ENCODE results near the gene CATSPER3. TPM values are rescaled to one million over a fixed set of nuclear protein-coding genes. Genes with fewer than 3 reads are reported as not detected.

CATSPER3 gene
- total and polyA plus RNA-seq, 2 experiments from 2014 or later = 0.11 to 0.14 TPM

DNA sequence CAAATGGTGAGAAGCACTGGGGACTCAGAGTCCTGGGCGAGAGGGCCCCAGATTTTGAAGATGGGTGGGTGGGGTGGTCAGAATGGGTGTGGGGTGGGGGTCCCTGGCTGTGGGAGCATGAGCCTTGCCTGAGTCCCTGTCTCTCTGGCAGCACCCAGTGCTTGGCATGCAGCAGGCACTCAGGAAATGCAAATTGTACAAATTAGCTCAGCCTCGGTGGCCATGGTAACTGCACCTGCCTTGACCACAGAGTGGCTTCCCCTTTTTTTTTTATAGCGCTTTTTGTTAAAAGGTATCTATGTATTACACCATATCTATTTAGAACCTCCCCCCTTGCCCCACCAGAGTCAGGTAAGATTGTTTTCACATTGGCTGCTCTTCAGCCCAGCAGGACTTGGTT is 85.6 kb downstream of the CATSPER3 start:
- no peaks in the 10 kb centered on the region for H3K79me2 ChIP-seq (ENCODE audit: insufficient read depth)
- in situ Hi-C loops (cut with MboI) = no loop called here
- peaks cover 85% of the 10 kb centered on the region for H3K27me3 ChIP-seq (replicated peaks; ENCODE audit: insufficient read depth)
- no peaks in the 10 kb centered on the region for H3K36me3 ChIP-seq (ENCODE audit: low read depth)
- H4K20me1 ChIP-seq (ENCODE audit: insufficient read depth) = no peaks in the 10 kb centered on the region
- H3F3A ChIP-seq (ENCODE audit: insufficient read depth) = no peaks in the 10 kb centered on the region
- no peak overlapping the region for H3K9ac ChIP-seq
- H3K27ac ChIP-seq = no peak overlapping the region
- no peaks in the 10 kb centered on the region for H3K9me3 ChIP-seq (ENCODE audit: low read depth)
- 68 to 71% methylated on average over 3 of the region's 3 CpGs for WGBS, 2 experiments (ENCODE audit: low coverage in 1 of 2, low lambda C conversion rate in 2 of 2, missing lambda C conversion rate in 2 of 2)
- no peak for TF ChIP-seq EZH2 (IDR thresholded peaks at IDR 0.05; ENCODE audit: insufficient read depth, poor library complexity, severe bottlenecking)
- no peak for TF ChIP-seq EZH2phosphoT487 (IDR thresholded peaks at IDR 0.05; ENCODE audit: insufficient read depth, low read depth)
- H3K4me3 ChIP-seq = no peak overlapping the region
- H3K4me1 ChIP-seq (ENCODE audit: insufficient read depth) = no peaks in the 10 kb centered on the region
- no peak overlapping the region for H2AFZ ChIP-seq
- no peaks in the 10 kb centered on the region for H3K9me2 ChIP-seq (ENCODE audit: insufficient read depth)
- no peak overlapping the region for H3K4me2 ChIP-seq (ENCODE audit: unreplicated experiment)
- DNase-seq = no peak

DNA sequence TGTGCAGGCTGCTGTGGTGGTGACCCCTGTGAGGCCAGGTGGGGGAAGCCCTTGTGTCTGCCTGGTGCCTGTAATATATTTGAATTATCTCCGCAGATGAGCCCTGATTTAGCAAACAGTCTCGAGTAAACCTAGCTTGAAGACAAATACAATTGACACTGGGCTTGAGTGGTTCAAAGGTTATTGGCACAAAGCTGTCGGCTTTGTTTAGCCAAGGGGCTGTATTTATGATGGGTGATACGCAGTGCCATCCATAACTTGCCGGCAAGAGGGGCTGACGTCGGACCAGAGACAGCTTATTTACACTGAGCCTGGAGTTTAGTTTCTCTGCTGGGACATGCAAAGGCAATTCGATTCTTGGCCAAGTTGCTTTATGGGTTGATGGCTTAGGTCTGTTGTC is 86.3 kb downstream of the CATSPER3 start:
- Histone ChIP-seq H3K27ac (no peak overlapping the region), H2AFZ (no peak overlapping the region), H3K36me3 (ENCODE audit: low read depth) (no peaks in the 10 kb centered on the region), H3K9me2 (ENCODE audit: insufficient read depth) (no peaks in the 10 kb centered on the region), H3K4me3 (no peak overlapping the region), H4K20me1 (ENCODE audit: insufficient read depth) (no peaks in the 10 kb centered on the region), H3K79me2 (ENCODE audit: insufficient read depth) (no peaks in the 10 kb centered on the region), H3K9ac (no peak overlapping the region), H3K9me3 (ENCODE audit: low read depth) (no peaks in the 10 kb centered on the region), H3K27me3 (replicated peaks; ENCODE audit: insufficient read depth) (peaks cover 83% of the 10 kb centered on the region), H3K4me1 (ENCODE audit: insufficient read depth) (no peaks in the 10 kb centered on the region), H3K4me2 (ENCODE audit: unreplicated experiment) (no peak overlapping the region), H3F3A (ENCODE audit: insufficient read depth) (no peaks in the 10 kb centered on the region)
- in situ Hi-C loops (cut with MboI) = no loop called here
- no peak for TF ChIP-seq EZH2phosphoT487 (IDR thresholded peaks at IDR 0.05; ENCODE audit: insufficient read depth, low read depth)
- no peak for TF ChIP-seq EZH2 (IDR thresholded peaks at IDR 0.05; ENCODE audit: insufficient read depth, poor library complexity, severe bottlenecking)
- WGBS, 2 experiments (ENCODE audit: low coverage in 1 of 2, low lambda C conversion rate in 2 of 2, missing lambda C conversion rate in 2 of 2) = 42 to 46% methylated on average over 8 of the region's 8 CpGs
- no peak for DNase-seq

DNA sequence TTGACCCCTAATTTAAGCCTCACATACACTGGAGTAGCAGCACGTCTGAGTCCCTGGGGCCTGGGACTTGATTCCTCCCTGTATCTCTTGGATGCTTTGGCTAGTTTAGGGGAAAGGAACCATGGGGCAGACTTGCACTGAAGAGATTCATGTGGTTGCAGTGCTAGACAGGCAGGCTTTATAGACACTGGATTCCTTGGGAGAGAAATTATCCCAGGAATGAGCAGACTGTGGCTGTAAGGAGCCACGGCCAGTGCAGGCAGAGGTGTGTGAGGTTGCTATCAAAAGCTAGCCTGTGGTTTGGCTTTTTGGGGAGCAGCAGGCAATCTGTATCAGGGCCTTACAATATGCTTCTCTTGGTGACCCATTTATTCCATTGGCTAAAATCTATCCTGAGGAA is 86.8 kb downstream of the CATSPER3 start:
- Histone ChIP-seq H3K36me3 (ENCODE audit: low read depth) (no peaks in the 10 kb centered on the region), H3K9me3 (ENCODE audit: low read depth) (no peaks in the 10 kb centered on the region), H3F3A (ENCODE audit: insufficient read depth) (no peaks in the 10 kb centered on the region), H3K79me2 (ENCODE audit: insufficient read depth) (no peaks in the 10 kb centered on the region), H3K4me3 (no peak overlapping the region), H2AFZ (no peak overlapping the region), H3K4me1 (ENCODE audit: insufficient read depth) (no peaks in the 10 kb centered on the region), H3K27me3 (replicated peaks; ENCODE audit: insufficient read depth) (peaks cover 82% of the 10 kb centered on the region), H3K9me2 (ENCODE audit: insufficient read depth) (no peaks in the 10 kb centered on the region), H4K20me1 (ENCODE audit: insufficient read depth) (no peaks in the 10 kb centered on the region), H3K4me2 (ENCODE audit: unreplicated experiment) (no peak overlapping the region), H3K9ac (no peak overlapping the region), H3K27ac (no peak overlapping the region)
- in situ Hi-C loops (cut with MboI) = no loop called here
- 27 to 34% methylated on average over 2 of the region's 2 CpGs for WGBS, 2 experiments (ENCODE audit: low coverage in 1 of 2, low lambda C conversion rate in 2 of 2, missing lambda C conversion rate in 2 of 2)
- DNase-seq = no peak
- TF ChIP-seq EZH2 (IDR thresholded peaks at IDR 0.05; ENCODE audit: insufficient read depth, poor library complexity, severe bottlenecking) (no peak), EZH2phosphoT487 (IDR thresholded peaks at IDR 0.05; ENCODE audit: insufficient read depth, low read depth) (no peak)

DNA sequence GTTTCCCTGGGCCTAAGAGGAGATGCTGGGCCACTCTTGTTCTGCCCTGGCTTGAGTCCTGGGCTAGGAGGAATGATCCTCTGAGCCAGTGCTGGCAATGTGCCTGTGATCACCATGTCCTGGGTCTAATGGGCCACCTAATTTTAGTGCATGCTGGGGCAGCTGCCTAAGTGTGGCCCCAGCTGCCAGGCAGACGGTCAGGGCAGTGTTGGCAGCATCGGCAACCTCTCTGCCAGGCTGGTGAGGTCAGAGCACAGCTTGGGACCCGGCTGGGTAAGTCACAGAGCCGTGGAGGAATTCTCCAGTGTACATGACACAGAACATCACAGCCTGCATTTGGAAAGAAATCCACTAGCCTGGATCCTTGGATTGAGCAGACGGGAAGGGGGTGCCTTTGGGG is 87.7 kb downstream of the CATSPER3 start:
- in situ Hi-C loops (cut with MboI) = no loop called here
- Histone ChIP-seq H3K36me3 (ENCODE audit: low read depth) (no peaks in the 10 kb centered on the region), H3K9ac (no peak overlapping the region), H3K27ac (no peak overlapping the region), H4K20me1 (ENCODE audit: insufficient read depth) (no peaks in the 10 kb centered on the region), H3K27me3 (replicated peaks; ENCODE audit: insufficient read depth) (peaks cover 73% of the 10 kb centered on the region), H3K79me2 (ENCODE audit: insufficient read depth) (no peaks in the 10 kb centered on the region), H2AFZ (no peak overlapping the region), H3K9me2 (ENCODE audit: insufficient read depth) (no peaks in the 10 kb centered on the region), H3K4me2 (ENCODE audit: unreplicated experiment) (no peak overlapping the region), H3K4me3 (no peak overlapping the region), H3F3A (ENCODE audit: insufficient read depth) (no peaks in the 10 kb centered on the region), H3K9me3 (ENCODE audit: low read depth) (no peaks in the 10 kb centered on the region), H3K4me1 (ENCODE audit: insufficient read depth) (no peaks in the 10 kb centered on the region)
- no peak for DNase-seq
- TF ChIP-seq EZH2phosphoT487 (IDR thresholded peaks at IDR 0.05; ENCODE audit: insufficient read depth, low read depth) = no peak
- no peak for TF ChIP-seq EZH2 (IDR thresholded peaks at IDR 0.05; ENCODE audit: insufficient read depth, poor library complexity, severe bottlenecking)
- WGBS, 2 experiments (ENCODE audit: low coverage in 1 of 2, low lambda C conversion rate in 2 of 2, missing lambda C conversion rate in 2 of 2) = 35% methylated on average over 5 of the region's 5 CpGs

Data from GM23248 (cell line).